Measurements from ENCODE around the gene FNBP1. TPM values are rescaled to one million over a fixed set of nuclear protein-coding genes. Genes with fewer than 3 reads are reported as not detected.
"Not testable (repeated sequence)": the region's sequence is repeated elsewhere in the genome, so short reads cannot be mapped to it uniquely, and the experiment has no call there.

FNBP1 gene
- total RNA-seq, 2 donors from 2014 or later: 71.5 to 80.3 TPM

DNA sequence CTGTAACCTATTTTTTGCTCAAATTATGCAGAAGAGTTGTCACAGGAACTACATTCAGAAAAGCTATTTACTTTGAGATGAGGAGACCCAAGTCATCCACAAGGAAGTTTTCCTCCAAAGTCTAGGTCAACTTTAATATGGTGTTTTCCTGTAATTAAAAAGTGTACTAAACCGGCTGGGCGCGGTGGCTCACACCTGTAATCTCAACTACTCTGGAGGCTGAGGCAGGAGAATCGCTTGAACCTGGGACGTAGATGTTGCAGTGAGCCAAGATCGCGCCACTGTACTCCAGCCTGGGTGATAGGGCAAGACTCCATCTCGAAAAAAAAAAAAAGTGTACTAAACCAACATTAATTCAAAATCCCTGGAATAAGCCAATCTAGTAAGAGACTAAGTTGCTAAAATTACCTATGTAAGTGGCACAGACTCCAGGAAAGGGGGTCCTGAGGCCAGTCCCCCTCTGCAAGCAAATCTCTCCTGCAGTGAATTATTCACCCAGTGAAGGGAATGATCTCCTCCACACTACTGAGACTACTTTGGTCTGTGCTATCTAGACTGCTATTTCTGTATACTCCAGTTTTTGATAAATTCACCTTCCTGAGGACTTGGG lies 38.9 kb downstream of the FNBP1 start:
- Histone ChIP-seq H3K27ac (no peak overlapping the region), H3K4me1 (ENCODE audit: control insufficient read depth in 1 of 2, low read depth in 2 of 2) (peaks cover 0 to 7% of the 10 kb centered on the region in 2 donors), H3K4me3 (no peak overlapping the region), H3K9me3 (no peaks in the 10 kb centered on the region), H3K36me3 (no peaks in the 10 kb centered on the region), H3K27me3 (replicated peaks; ENCODE audit: insufficient read depth) (no peaks in the 10 kb centered on the region)
- ATAC-seq (ENCODE audit: insufficient number of reproducible peaks, low FRiP score, low read depth): no peak
- no peak for TF ChIP-seq CTCF (IDR thresholded peaks at IDR 0.05)
- no peak for DNase-seq (ENCODE audit: low spot score)

- peaks cover 0 to 17% of the 10 kb centered on the region in 2 donors for H3K4me1 ChIP-seq (ENCODE audit: control insufficient read depth in 1 of 2, low read depth in 2 of 2)
- H3K4me3 ChIP-seq: no peak overlapping the region
- ATAC-seq (ENCODE audit: insufficient number of reproducible peaks, low FRiP score, low read depth) (no peak), DNase-seq (ENCODE audit: low spot score) (no peak)
- TF ChIP-seq CTCF (IDR thresholded peaks at IDR 0.05): no peak
- H3K36me3 ChIP-seq: no peaks in the 10 kb centered on the region
- no peaks in the 10 kb centered on the region for H3K27me3 ChIP-seq (replicated peaks; ENCODE audit: insufficient read depth)
- no peak overlapping the region for H3K27ac ChIP-seq
- H3K9me3 ChIP-seq: no peaks in the 10 kb centered on the region
These were observed 40.7 kb downstream of the FNBP1 start for GRCh38 chr9:130002320-130002719.

DNA sequence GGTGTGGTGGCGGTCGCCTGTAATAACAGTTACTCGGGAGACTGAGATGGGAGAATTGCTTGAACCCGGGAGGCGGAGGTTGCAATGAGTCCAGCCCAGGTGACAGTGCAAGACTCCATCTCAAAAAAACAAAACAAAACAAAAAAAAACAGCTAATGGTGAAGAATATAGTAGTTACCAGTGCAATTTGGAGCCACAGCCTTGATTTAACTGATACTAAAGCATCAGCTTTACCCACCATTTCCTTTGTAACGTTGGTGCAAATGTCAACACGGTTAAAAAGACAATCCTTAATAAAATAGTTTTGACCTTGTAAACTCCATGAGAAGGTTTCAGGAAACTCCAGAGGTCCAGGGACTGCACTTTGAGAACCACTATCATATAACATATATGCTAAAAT lies 41.8 kb downstream of the FNBP1 start:
- no peaks in the 10 kb centered on the region for H3K27me3 ChIP-seq (replicated peaks; ENCODE audit: insufficient read depth)

GRCh38 chr9:129999141-129999510 lies 43.9 kb downstream of the FNBP1 start:
- Histone ChIP-seq H3K4me1 (ENCODE audit: control insufficient read depth in 1 of 2, low read depth in 2 of 2) (peaks cover 27 to 41% of the 10 kb centered on the region in 2 donors), H3K9me3 (no peaks in the 10 kb centered on the region), H3K4me3 (no peak overlapping the region), H3K36me3 (no peaks in the 10 kb centered on the region), H3K27ac (no peak overlapping the region), H3K27me3 (replicated peaks; ENCODE audit: insufficient read depth) (no peaks in the 10 kb centered on the region)
- ATAC-seq (ENCODE audit: insufficient number of reproducible peaks, low FRiP score, low read depth): no peak
- no peak for DNase-seq (ENCODE audit: low spot score)
- no peak for TF ChIP-seq CTCF (IDR thresholded peaks at IDR 0.05)

More for the DNA sequence above, 41.8 kb downstream of the FNBP1 start:
- no peak overlapping the region for H3K27ac ChIP-seq
- H3K36me3 ChIP-seq: no peaks in the 10 kb centered on the region
- TF ChIP-seq CTCF (IDR thresholded peaks at IDR 0.05): no peak
- no peak for DNase-seq (ENCODE audit: low spot score)
- no peaks in the 10 kb centered on the region for H3K9me3 ChIP-seq
- no peak overlapping the region for H3K4me3 ChIP-seq
- no peak for ATAC-seq (ENCODE audit: insufficient number of reproducible peaks, low FRiP score, low read depth)
- H3K4me1 ChIP-seq (ENCODE audit: control insufficient read depth in 1 of 2, low read depth in 2 of 2): peaks cover 10 to 25% of the 10 kb centered on the region in 2 donors

GRCh38 chr9:129998491-129999140 lies 44.4 kb downstream of the FNBP1 start:
- no peak for ATAC-seq (ENCODE audit: insufficient number of reproducible peaks, low FRiP score, low read depth)
- Histone ChIP-seq H3K4me3 (no peak overlapping the region), H3K9me3 (no peaks in the 10 kb centered on the region), H3K27me3 (replicated peaks; ENCODE audit: insufficient read depth) (no peaks in the 10 kb centered on the region), H3K27ac (no peak overlapping the region), H3K36me3 (no peaks in the 10 kb centered on the region), H3K4me1 (ENCODE audit: control insufficient read depth in 1 of 2, low read depth in 2 of 2) (peaks cover 27 to 41% of the 10 kb centered on the region in 2 donors)
- no peak for TF ChIP-seq CTCF (IDR thresholded peaks at IDR 0.05)
- no peak for DNase-seq (ENCODE audit: low spot score)

DNA sequence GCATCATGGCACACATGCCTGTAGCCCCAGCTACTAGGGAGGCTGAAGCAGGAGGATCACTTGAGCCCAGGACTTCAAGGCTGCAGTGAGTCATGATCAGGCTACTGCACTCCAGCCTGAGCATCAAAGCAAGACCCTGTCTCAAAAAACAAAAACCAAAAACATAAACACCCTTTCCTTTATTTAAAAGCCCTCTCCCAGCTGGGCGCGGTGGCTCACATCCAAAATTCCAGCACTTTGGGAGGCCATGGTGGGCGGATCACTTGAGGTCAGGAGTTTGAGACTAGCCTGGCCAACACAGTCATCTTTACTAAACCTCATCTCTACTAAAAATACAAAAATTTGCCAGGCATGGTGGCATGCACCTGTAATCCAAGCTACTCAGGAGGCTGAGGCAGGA lies 45.3 kb downstream of the FNBP1 start:
- not testable (repeated sequence) for H3K36me3 ChIP-seq; H3K27ac ChIP-seq; H3K27me3 ChIP-seq (replicated peaks; ENCODE audit: insufficient read depth); H3K9me3 ChIP-seq; DNase-seq (ENCODE audit: low spot score); H3K4me3 ChIP-seq; ATAC-seq (ENCODE audit: insufficient number of reproducible peaks, low FRiP score, low read depth)
- H3K4me1 ChIP-seq (ENCODE audit: control insufficient read depth in 1 of 2, low read depth in 2 of 2): peaks cover 27 to 41% of the 10 kb centered on the region in 2 donors

Measured in thoracic aorta (tissue), 2 donors.